Epithelial cell of proximal tubule (primary cell): ENCODE results near the gene RFC4. TPM values are rescaled to one million over a fixed set of nuclear protein-coding genes. Genes with fewer than 3 reads are reported as not detected.

ENCODE experiments used
- DNase-seq: peaks from one replicate; pipeline ENCODE4 v3.0.0-alpha.2; 2011; ENCODE audit warnings: low read depth
- H3K4me3 ChIP-seq: 2 replicates; pipeline ENCODE4 v1.5.1; 2011; ENCODE audit warnings: low read depth, mild to moderate bottlenecking, low read length
- total RNA-seq: library from RNA; depleted of rRNA; stranded (reverse); fragments of >200 nt; gene quantifications from 2 replicates; pipeline ENCODE4 v1.2.3, GENCODE V29; 2015
- TF ChIP-seq, protein P1 (sequence below): conservative IDR thresholded peaks from 2 replicates; pipeline ENCODE4 v1.5.1; 2012; ENCODE audit warnings: low read depth, mild to moderate bottlenecking, low read length

The RFC4 gene
- total RNA-seq, 1 donor from 2014 or later: 76.1 TPM

DNA sequence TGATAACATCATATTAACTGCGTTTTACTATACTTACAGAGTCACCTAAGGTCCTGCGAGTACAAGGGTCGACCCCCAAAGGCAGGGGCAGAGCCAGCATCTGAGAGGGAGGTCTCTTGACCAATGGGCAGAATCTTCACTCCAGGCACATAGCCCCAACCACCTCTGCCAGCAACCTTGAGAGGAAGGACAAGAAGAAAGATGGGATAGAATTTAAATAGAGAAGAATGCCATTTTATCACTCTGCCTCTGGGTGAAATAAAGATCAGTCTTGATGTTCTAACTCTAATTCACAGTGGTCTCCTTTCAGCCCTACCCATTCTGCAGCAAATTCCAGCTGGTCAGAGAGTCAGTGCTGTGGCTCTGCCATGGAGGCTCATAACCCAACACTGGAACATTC, 62.6 kb downstream of the RFC4 start:
- no peak overlapping the region for H3K4me3 ChIP-seq
- TF ChIP-seq, protein P1, sequence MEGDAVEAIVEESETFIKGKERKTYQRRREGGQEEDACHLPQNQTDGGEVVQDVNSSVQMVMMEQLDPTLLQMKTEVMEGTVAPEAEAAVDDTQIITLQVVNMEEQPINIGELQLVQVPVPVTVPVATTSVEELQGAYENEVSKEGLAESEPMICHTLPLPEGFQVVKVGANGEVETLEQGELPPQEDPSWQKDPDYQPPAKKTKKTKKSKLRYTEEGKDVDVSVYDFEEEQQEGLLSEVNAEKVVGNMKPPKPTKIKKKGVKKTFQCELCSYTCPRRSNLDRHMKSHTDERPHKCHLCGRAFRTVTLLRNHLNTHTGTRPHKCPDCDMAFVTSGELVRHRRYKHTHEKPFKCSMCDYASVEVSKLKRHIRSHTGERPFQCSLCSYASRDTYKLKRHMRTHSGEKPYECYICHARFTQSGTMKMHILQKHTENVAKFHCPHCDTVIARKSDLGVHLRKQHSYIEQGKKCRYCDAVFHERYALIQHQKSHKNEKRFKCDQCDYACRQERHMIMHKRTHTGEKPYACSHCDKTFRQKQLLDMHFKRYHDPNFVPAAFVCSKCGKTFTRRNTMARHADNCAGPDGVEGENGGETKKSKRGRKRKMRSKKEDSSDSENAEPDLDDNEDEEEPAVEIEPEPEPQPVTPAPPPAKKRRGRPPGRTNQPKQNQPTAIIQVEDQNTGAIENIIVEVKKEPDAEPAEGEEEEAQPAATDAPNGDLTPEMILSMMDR: no peak
- DNase-seq: no peak

GRCh38 chr3:186742618-186743380, 63.5 kb downstream of the RFC4 start:
- no peak for DNase-seq
- TF ChIP-seq, protein P1: no peak
- no peak overlapping the region for H3K4me3 ChIP-seq

Other genes with a start within 250 kb of the RFC4 start
- 10.8 and 14.9 TPM in 2 replicates for gene TBCCD1, start 239.1 kb downstream of the RFC4 start, total RNA-seq
- 76.7 and 96.3 TPM in 2 replicates for gene DNAJB11, start 235.8 kb downstream of the RFC4 start, total RNA-seq
- gene AHSG, start 193.4 kb downstream of the RFC4 start, total RNA-seq: not detected in 2 replicates
- 0.36 TPM in 1 of 2 replicates, not detected in the other for gene FETUB, start 166.1 kb downstream of the RFC4 start, total RNA-seq
- not detected in 2 replicates for gene HRG, start 140.5 kb downstream of the RFC4 start, total RNA-seq
- not detected in 2 replicates for gene KNG1, start 89.1 kb downstream of the RFC4 start, total RNA-seq
- gene EIF4A2, start 22.9 kb downstream of the RFC4 start, total RNA-seq: 192 and 366 TPM in 2 replicates
- gene ADIPOQ, start 36.2 kb upstream of the RFC4 start, total RNA-seq: not detected in 2 replicates
- gene ST6GAL1, start 124.0 kb upstream of the RFC4 start, total RNA-seq: 23.1 and 35.8 TPM in 2 replicates